Frontal cortex (tissue), 4 donors: ENCODE measurements around the gene POLR3E. TPM values are rescaled to one million over a fixed set of nuclear protein-coding genes. Genes with fewer than 3 reads are reported as not detected.
A peak's percentile ranks its signal among the peaks of the same experiment; 100 is the strongest.

Experiments
- DNase-seq, 2 donors: peaks; one replicate each; pipeline ENCODE4 v3.0.0; 2012; ENCODE audit warnings: low spot score in 2 of 2
- FAIRE-seq: peaks from 2 replicates; lab custom pipeline; 2012; peaks lifted over from hg19 to GRCh38; lab: Jason Lieb, UNC
- total RNA-seq: library from RNA; depleted of rRNA; stranded (reverse); fragments of >200 nt; gene quantifications from one replicate; pipeline ENCODE4 v1.2.3, GENCODE V29; 2014
- donor health status: control.
- donor health status: control.
- donor health status: control.

Gene POLR3E
- total RNA-seq, 1 donor from 2014 or later = 19.6 TPM

DNA sequence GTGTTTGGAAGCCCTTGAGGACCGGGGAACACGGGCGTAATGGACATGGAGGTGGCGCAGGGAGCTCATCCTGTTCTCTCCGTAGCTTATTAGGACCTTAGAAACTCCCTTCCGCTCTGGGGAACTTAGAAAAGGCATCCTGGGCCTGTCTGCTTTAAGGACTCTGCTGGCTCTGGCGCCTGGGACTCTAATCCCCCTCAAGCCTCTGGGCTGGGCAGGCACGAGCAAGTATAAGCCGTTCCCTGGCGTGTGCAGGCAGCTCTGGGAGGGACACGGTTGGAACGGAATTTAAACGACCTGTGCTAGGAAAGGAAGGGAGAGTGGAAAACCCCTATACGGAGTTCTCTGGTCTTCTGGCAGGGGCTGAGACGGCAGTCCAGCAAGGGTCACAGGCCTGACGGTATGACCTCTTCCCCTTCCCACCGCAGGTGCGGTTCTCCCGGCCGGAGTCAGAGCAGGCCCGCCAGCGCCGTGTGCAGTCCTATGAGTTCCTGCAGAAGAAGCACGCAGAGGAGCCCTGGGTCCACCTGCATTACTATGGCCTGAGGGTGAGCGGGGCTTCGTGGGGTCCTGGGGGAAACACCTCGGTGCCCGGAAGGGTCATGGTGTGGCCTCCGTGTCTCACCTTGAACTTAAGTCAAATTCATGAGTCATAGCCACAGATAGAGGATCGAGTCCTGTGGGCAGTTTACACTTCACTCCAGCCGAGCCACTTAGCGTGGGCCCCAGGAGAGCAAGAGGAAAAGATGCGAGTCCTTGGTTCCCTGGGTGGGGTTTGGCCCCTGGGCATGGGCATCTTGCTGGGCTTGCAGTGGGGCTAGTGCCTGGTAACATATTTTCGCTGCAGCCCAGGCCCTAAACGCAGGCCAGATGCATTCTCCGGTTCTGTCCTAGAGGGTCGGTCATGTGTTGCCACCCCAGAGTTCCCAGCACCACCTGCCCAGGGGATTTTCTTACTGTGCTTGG, 17.7 kb downstream of the POLR3E start:
- no peak for FAIRE-seq
- no peak for DNase-seq

DNA sequence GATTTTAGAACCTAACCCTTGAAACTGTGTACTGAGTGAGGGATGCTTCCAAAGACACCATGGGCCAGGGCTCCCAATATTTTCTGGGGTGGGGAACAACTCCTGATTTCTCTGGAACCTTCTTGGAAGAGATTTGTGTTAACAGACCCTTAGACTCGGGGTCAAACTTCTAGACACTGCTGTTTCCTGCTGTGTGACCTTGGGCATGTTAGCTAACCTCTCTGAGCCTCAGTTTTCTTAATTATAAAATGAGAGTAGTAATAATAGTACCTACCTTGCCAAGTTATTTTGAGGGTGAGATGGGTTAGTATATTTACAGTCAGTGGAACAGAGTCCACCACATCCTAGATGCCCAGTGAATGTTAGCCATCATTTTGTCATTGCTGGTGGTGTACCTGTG, 18.8 kb downstream of the POLR3E start:
- FAIRE-seq (no peak), DNase-seq (no peak)

DNA sequence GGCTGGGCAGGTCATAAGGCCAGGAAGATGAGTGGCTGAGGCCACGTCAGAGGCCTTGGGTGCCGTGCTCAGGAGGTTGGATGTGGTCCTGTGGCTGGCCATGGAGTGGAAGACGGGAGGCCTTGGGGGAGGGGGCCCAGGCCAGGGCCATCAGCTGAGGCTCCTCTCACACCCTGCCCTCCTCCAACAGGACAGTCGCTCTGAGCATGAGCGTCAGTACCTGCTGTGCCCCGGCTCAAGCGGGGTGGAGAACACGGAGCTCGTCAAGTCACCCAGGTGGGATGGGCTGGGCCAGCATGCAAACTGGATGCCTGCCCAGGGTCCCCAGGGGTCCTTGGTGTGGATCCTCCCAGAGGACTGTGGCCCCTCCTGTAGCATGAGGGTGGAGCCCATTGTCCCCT, 19.2 kb downstream of the POLR3E start:
- DNase-seq (no peak), FAIRE-seq (no peak)

GRCh38 chr16:22317001-22317530, 19.9 kb downstream of the POLR3E start:
- FAIRE-seq (no peak), DNase-seq (no peak)

DNA sequence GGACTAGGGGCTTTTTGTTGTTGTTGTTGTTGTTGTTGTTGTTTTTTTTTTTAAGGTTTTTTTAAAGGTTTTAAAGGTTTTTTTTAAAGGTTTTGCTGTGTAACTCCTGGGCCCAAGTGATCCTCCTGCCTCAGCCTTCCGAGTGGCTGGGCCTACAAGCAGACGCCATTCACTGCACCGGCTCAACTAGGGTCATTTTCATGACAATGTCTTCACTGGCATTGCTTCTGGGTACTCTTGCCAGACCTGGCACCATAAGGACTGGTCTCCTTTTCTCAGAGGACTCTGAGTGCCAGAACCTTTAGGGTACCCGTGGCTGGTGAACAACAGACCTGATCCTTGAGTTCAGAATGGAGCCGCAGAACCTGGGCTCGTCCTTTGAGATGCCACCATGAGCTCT, 20.4 kb downstream of the POLR3E start:
- FAIRE-seq = no peak
- DNase-seq = no peak

DNA sequence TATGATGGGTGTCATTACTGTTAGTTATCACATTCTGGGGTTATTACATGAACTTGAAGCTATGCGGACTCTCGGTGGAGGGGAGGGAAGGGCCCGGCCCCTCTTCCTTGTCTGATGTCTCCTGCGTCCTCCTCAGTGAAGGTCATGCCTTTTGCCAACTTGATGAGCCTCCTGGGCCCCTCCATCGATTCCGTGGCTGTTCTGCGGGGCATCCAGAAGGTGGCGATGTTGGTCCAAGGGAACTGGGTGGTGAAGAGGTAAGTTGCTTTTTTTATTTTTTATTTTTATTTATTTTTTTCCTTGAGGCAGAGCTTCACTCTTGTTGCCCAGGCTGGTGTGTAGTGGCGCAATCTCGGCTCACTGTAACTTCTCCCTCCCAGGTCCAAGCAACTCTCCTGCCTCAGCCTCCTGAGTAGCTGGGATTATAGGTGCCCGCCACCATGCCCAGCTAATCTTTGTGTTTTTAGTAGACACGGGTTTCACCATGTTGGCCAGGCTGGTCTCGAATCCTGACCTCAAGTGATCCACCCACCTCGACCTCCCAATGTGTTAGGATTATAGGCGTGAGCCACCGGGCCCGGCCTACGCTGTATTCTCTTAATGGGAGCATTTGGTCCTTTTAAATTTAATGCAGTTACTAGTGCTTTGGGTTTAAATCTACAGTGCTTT, 21.6 kb downstream of the POLR3E start:
- FAIRE-seq = no peak
- no peak for DNase-seq

GRCh38 chr16:22320572-22321339, 23.5 kb downstream of the POLR3E start:
- no peak for DNase-seq
- FAIRE-seq = no peak

DNA sequence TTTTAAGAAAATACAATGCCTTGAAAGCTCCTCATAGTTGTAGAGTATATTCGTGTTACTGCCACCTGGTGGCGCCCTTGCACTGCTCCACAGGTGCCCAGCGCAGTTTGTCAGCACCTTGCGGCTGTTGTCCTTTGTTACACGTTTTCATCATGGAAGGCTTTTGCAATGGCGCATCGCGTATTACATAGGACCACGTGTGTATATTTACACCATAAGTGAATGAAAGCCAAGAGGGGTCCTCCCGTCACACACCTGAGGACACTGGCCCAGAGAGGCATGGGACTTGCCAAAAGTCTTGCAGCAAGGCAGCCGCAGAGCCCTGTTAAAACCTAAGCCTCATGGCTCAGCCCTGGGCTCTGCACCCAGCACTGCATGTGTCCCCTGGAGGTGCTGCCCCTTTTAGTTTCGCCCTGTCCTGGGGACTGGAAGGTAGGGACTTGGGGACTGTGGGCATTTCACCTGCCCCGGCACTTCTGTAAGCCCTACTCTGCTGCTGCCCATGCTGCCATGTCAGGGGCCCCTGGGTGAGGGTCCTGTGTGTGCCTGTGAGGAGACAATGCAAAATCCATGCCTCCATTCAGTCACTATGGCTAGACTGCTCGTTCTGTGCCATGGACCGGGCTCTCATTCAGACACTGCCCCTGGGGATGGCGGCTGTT, 24.3 kb downstream of the POLR3E start:
- peak; percentile 54 to 78 for DNase-seq
- no peak for FAIRE-seq

DNA sequence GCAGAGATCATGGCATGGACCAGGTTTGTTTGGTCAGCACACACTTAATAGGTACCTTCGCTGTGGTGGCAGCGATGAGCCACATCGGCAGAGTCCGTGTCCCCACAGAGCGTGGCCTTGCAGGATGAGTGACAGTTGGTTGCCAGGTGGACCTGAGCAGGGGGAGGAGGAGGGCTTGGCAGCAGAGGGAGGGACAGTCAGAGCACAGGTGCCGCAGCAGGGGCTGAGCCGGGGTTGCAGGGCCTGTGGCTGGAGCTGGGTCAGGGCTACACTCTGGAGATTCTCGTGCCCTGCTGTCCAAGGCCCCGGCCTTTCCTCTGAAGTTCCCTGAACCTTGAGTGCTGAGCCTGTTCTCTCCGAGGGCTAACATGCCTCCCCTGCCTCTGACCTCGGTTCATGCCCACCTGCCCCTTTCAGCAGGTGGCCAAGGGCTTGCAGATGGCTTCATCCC, 24.8 kb downstream of the POLR3E start:
- DNase-seq = no peak
- FAIRE-seq = no peak

DNA sequence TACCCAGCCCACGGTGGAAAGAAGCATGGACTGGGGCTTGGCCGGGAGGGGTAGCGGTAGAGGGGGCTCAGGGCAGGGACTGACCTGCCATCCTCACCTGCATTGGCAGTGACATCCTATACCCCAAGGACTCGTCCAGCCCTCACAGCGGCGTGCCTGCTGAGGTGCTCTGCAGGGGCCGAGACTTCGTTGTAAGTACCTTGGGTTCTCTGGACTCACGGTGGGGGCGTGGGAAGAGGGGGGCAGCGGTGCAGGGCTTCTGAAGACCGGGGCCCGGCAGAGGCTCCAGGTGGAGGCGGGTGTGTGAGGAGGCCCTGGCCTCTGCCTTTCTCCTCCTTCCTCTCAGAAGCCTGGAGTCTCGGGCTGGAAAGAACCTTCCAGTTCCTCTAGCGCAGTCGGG, 25.5 kb downstream of the POLR3E start:
- DNase-seq (no peak), FAIRE-seq (no peak)

GRCh38 chr16:22323173-22323958, 26.2 kb downstream of the POLR3E start:
- FAIRE-seq (no peak), DNase-seq (no peak)

DNA sequence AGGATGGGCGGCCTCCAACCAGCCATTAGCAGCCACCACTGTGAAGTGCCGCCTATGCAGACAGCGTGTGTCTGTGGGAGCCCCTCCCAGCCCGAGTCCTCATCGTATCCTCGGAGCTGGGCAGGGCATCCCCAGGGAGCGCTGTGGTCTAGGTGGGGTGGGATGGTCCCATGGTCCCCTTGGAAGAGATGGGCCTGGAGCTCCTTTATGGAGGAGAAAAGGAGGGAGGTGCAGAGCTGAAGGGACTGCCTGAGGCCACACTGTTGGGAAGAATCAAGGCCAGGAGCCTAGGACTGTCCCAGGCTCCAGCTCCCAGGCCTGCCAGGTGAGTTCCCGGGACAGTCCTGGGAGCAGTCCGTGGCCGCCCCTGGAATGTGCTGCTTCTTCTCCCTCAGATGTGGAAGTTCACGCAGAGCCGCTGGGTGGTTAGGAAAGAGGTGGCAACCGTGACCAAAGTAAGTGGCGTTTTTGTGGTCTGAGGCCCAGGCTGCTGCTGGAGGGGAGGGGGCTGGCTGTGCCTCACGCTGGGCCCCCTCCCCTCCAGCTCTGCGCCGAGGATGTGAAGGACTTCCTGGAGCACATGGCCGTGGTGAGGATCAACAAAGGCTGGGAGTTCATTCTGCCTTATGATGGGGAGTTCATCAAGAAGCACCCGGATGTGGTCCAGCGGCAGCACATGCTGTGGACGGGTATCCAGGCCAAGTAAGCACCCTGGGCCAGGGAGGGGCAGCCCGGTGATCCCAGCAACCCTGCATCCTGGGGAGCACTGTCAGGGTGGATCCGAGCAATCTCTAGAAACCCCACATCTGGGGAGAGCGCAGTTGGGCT, 27.0 kb downstream of the POLR3E start:
- FAIRE-seq = no peak
- no peak for DNase-seq

- DNase-seq (no peak), FAIRE-seq (no peak)
These were observed 27.8 kb downstream of the POLR3E start for GRCh38 chr16:22324787-22325597.

GRCh38 chr16:22325598-22326368, 28.6 kb downstream of the POLR3E start:
- FAIRE-seq = no peak
- DNase-seq = no peak

DNA sequence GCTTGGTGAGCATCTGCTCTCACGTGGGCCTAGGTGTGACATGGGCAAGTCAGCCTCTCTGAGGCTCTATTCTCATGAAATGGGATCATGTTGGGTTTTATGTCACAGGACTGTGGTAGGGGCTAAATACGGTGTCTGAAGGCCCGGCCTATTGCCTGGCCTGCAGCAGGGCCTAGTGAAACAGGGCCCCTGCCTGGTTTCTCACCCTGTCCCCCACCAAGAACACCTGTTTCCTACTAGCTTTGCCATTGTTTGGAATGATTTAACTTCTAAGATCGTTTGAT, 29.1 kb downstream of the POLR3E start:
- no peak for DNase-seq
- FAIRE-seq = no peak

GRCh38 chr16:22326771-22327445, 29.7 kb downstream of the POLR3E start:
- DNase-seq = no peak
- FAIRE-seq = no peak
